ENCODE results near the gene POU4F1.

- TF ChIP-seq CTCF (IDR thresholded peaks at IDR 0.05) (no peak), POLR2A (IDR thresholded peaks at IDR 0.05) (no peak)
Measured at GRCh38 chr13:78610381-78610883, 7.1 kb upstream of the POU4F1 start.

Measured in body of pancreas (tissue), 4 donors.